Stimulated activated CD4-positive, alpha-beta T cell treated with anti-CD3 and anti-CD28 coated beads, Interleukin-4, amount 100 ng/mL, for 48 hours (primary cell): ENCODE results near the gene NOTCH3.
A peak's percentile ranks its signal among the peaks of the same experiment; 100 is the strongest.

ENCODE experiments used
- DNase-seq, 2 donors: peaks; one replicate each; pipeline ENCODE4 v3.0.0-alpha.2; 2020; ENCODE audit warnings: low read depth in 2 of 2

NOTCH3 gene

DNA sequence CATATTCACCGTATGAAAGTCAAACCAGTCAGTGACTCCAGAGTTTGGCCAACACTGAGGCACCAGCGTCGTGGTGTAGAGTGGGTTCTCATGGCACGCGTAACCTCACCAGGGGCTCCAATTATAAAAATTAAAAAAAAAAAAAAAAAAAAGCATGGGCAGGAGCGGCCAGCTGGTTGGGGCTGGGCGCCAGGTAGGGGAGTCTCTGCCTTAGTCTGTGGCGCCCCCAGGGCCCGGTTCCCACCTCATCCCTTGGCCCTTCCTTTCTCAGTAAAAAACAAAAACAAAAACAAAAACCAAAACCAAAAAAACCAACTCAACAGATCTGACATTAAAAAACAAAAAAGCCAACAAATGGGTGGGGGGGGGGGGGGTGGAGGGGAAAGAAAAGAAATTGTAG is 36.1 kb upstream of the NOTCH3 start:
- DNase-seq = no peak

DNA sequence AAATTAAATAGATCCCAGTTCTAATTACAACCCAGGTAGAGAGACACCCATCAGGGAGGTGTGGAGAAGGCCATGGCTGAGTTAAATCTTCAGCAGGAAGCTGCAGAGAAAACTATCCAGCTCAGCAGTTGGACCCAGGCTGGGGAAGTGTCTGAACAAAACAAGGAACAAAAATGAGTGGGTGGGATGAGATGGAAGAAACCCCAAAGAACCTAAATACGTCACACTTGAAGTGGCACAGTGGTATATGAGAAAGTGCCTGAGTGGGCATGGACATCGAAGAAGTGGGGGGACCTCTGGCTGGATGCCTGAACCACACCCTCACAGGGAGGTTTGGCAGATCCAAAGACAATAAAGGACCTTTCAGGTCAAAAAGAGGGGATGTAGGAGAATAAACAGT is 35.0 kb upstream of the NOTCH3 start:
- no peak for DNase-seq

DNA sequence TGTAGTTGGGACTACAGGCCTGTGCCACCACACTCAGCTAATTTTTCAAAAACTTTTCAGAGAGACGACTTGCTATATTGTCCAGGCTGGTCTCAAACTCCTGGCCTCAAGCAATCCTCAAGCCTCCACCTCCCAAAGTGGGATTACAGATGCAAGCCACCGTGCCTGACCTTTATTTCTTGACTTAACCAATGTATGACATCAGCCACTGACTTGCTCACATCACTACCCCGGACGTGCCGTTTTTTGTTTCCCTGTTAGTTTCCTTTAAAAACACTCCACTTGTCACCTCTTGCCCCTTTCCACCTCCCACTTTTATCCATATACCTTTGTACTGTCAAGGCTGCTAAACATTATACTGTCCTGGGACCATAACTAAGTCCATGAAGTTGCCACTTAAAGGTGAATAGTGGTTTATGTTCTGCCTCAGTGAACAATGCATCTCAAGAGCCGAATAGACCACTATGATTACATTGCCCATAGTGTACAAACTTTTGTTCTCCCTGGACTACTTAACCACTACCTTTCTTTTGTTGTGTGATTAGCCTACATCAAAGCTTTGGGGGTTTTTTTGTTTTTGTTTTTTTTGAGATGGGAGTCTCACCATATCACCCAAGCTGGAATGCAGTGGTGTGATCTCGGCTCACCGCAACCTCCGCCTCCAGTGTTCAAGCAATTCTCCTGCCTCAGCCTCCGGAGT is 33.8 kb upstream of the NOTCH3 start:
- DNase-seq = no peak

DNA sequence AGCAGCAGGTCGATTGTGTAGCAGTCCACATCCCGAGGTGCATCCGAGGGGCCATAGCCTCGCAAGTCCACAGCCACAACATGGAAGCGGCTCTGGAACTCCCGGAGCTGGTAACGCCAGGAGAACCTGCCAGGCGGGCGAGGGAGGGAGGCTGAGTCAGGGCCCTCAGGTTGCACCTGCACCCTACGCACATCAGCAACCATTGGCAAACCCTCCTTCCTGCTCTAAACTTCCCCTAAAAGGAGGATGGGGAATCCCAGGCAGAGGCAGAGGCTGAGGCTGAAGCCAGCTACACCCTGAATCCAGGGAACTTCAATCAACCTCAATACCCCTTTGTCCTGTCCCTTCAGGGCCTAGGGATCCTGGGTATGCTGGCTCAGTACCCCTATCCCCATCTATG is 30.5 kb upstream of the NOTCH3 start:
- DNase-seq = no peak

DNA sequence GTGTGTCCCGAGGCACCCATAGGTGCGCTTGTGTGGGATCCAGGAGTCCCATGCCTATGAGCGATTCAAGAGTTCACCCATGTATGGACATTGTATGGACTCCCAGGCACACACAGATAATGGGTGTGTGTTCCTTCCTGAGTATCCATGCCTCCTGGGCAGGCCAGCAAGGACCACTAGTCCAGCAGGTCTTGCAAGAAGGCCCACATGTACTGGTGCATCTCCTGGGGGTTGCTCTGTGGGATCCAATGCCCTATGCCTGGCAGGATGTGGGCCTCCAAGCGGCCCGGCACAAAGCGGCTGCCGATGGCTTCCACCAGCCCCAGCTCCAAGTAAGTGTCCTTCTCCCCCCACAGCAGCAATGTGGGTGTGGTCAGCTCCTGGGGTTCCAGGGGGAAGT is 26.5 kb upstream of the NOTCH3 start:
- no peak for DNase-seq

DNA sequence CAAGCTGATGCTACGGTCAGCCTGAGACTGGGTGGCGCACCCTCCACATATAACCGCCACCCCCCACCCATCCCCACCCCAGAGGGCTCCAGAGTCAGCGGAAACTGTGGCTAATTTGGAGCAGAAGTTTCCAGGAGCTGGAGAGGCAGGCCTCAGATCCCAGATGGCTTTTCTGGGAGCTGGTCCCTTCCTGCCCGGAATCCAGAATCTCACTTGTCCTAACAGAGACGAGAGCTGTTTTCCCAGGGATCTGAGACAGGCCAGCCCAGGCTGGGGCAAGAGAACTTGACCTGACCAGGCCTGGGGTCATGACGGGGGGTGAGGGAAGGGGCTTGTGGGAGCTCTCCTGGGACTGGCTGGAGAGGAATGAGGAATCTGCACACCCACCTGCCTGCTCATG is 25.0 kb upstream of the NOTCH3 start:
- DNase-seq = no peak

DNA sequence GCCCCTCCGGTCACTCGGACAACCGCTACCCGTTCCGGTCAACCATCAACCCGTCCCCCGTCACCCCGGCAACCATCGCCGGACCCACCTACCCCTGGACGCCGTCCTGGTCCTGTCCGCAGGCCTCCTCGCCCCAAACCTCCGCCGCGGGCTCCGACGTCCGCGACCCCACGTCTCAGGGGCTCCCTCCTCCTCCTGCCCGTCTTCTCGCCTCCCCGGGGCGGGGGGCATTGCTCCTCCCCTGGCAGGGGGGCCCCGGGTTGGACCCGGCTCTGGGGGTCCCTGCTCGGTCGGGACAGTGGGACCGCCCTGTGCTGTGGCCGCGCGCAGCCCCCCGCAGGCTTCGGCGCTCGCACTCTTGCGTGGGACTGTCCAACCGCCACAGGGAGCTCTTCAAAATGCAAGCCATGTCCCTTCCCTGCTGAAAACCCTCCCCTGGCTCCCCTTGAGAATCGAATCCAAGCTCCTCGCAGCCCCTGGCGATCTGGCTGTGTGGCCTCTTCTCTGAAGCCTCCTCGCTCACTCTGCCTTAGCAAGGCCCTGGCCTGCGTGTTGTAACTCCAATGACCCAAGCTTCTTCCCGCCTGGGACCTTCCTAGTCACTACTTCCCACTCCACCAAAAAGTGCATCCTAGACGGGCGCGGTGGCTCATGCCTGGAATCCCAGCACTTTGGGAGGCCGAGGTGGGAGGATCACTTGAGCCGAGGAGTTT is 23.0 kb upstream of the NOTCH3 start:
- no peak for DNase-seq

DNA sequence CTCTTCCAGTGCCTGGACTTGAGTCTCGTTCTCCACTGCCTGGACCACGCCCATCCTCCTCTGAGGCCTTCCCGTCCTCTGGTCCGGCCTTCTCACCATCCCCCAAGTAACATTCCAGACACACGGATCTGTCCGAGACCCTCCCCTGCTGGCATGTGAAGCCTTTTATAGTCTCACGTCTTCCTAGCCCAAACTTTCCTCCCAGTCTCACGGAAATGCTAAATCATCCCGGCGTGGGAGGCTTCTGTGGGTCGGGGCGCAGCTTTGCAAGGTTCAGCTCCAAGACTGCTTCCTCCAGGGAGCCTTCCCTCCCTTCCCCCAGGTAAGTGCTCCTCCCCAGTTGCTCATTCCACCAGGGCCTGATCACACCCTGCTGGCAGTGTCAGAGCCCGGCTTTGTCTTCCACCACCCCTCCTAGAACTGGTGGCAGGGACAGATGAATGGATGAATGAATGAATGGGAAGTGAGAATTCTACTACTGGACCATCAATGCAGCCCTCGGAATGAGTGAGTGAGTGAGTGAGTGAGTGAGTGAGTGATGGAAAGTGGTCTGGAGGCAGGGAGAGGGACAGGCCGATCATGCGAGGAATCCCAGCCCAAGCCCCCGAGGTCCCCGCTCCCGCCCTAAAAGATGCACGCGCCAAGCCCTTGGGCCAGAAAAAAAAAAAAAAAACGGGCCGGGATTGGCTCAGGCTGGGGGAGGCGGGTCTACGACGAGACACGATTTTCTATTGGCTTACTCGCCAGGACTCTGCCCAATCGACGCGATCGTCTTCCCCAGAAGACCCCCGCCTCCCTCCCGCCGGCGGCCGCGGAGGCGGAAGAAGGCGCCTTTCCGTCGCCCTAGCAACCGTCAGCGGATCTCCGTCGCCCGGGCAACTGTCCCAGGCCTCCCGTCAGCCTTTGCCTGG is 22.2 kb upstream of the NOTCH3 start:
- DNase-seq = peak; percentile 60 to 75

DNA sequence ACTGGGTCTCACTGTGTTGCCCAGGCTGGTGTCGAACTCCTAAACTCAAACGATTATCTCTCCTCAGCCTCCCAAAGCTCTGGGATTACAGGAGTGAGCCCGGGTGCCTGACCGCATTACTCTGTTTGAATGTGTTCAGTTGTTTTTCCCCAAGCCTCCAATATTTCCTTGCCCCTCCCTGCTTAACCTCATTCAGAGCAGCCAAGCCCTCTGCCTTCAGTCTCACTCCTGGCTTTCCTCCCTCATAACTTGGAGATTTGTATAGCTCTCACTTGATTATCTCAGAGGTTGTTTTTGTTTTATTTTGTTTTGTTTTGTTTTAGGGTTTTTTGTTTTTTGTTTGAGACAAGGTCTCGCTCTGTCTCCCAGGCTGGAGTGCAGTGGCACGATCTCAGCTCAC is 20.0 kb upstream of the NOTCH3 start:
- no peak for DNase-seq

DNA sequence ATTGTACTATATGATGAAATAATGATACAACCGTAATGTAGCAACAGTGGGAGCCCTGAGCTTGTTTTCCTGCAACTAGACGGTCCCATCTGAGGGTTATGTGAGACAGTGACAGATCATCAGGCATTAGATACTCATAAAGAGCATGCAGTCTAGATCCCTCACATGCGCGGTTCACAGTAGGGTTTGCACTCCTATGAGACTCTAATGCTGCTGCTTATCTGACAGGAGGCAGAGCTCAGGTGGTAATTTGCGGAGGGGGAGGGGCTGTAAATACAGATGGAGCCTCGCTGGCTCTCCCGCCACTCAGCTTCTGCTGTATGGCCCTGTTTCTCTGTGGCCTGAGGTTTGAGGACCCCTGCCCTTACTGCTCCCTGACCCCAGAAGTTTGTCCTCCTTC is 17.7 kb upstream of the NOTCH3 start:
- DNase-seq = no peak

DNA sequence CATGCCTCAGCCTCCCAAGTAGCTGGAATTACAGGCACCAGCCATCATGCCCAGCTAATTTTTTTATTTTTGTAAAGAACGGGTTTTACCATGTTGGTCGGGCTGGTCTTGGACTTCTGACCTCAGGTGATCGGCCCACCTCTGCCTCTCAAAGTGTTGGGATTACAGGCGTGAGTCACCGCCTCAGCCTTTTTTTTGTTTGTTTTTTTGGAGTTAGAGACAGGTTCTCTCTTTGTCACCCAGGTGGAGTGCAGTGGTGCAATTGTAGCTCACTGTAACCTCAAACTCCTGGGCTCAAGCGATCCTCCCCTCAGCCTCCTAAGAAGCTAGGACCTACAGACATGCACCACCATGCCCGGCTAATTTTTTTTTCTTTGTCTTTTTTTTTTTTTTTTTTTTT is 15.6 kb upstream of the NOTCH3 start:
- DNase-seq = no peak

DNA sequence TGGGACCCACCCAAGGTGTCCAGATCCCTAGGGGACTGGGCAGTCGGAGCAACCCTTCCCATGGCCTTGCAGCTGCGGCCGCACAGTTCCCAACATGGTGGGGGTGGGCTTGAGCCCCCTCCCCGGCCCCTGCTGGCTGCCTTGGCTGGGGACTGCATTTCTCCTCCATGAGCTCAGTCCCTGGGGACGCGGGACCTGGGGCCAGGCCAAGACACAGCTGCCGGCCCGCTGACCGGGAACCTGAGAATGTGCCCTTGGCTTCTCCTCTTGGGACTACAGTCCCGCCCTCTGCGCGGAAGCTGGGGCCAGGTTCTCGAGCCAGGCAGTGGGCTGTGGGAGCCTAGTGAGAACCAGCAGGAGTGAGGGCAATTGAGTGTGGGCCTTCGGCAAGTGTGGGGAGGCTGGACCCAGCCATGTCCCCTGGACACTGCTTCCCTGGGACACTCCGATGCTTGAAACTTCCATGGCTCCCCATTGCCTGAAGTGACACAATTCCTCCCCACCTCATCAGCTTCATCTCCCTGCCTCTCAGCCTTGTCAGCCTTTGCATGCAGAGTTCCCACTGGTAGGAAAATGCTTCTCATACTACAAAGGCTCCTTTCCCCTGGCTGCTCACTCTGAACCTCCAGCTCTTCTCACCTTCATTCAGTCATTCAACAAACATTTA is 13.1 kb upstream of the NOTCH3 start:
- DNase-seq = no peak

DNA sequence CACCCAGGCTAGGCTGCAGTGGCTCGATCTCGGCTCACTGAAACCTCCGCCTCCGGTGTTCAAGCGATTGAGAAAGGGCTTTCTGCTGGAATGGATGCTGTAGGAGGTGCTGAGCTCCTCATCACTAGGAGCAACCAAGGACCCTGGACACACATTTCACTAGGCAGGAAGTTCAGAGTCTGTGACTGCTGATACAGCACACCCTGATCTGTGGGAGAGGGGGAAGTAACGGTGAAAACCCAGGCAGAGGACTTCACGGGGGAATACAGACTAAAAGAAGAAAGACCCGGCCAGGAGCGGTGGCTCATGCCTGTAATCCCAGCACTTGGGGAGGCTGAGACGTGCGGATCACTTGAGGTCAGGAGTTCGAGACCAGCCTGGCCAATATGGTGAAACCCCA is 11.9 kb upstream of the NOTCH3 start:
- DNase-seq = no peak

DNA sequence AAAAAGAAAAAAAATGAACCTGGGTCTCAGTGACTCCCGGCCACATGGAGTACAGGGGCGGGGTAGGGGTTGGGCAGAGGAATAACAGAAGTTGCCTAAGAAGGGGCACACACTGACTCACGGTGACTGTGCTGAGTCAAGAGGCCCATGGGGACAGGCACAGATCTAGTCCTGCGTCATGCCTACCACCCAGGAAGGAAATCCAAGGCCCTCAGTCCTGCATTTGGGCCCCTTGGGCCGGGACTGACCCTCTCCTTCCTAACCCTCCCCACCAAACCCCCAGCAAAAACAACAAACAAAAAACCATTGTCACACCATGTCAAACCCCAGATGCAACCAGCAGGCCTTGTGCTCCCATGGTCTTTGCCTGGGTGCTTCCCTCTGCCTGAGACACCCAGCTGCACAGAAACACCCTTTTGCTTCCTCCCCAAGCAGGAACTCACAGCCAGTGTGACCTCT is 9.6 kb upstream of the NOTCH3 start:
- no peak for DNase-seq

DNA sequence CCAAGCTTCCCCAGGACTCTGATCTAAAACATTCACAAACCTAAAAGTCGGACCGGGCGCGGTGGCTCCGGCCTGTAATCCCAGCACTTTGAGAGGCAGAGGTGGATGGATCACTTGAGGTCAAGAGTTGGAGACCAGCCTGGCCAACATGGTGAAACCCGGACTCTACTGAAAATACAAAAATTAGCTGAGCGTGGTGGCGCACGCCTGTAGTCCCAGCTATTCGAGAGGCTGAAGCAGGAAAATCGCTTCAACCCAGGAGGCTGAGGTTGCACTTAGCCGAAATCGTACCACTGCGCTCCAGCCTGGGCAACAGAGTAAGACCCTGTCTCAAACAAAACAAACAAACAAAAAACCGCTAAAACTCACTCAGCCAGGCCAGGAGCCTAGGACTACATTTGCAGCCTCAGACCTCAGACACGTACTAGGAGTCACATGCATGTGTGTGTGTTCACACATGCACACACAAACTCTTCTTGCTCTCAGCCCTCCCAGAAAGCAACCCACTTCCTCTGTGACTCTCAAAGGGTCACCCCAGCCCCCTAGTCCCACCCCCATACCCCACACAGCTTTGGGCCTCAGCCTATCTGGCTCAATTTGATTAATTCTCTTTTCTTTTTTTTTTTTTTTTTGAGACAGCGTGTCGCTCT is 704 bp upstream of the NOTCH3 start:
- DNase-seq = no peak

DNA sequence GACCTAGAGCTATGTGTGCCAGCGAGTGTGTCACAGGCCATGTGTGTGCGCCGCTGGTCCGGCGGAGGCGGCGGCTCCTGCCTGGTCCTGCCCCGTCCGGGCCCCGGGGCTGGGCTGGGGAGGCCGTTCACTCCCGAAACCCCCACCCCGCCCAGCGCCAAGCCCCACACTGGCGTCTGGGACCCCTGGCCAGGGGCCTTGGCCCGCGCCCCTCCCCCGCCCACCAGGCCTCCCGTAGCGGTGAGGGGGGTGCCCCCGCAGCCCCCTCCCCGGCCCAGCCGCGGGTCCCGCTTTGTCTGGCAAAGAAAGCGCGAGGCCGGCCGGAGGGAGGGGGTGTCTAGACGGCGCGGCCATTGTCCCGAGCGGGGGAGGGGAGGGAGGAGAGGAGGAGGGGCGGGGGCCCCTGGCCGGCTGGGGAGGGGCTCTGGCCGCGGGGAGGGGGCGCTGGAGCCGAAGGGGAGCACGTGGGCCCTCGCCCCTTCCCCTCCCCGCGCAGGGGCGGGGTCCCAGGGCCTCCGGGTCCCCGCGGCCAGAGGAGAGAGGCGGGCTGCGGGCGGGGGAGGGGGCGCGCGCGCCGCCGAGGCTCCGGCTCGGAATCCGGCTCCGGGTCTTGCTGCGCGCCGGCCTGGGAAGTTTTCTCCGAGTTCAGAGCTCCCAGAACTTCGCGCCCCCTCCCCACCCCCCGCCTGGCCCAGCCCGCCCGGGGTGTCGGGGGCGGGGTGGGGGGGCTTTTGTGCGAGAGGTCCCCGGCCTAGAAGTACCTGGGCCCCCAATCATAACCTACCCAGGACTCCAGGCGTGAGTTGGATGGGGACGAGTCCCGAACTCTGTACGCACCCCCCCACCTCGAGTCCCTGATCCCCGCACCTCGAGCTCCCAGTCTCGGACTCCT is 888 bp downstream of the NOTCH3 start:
- DNase-seq = no peak

DNA sequence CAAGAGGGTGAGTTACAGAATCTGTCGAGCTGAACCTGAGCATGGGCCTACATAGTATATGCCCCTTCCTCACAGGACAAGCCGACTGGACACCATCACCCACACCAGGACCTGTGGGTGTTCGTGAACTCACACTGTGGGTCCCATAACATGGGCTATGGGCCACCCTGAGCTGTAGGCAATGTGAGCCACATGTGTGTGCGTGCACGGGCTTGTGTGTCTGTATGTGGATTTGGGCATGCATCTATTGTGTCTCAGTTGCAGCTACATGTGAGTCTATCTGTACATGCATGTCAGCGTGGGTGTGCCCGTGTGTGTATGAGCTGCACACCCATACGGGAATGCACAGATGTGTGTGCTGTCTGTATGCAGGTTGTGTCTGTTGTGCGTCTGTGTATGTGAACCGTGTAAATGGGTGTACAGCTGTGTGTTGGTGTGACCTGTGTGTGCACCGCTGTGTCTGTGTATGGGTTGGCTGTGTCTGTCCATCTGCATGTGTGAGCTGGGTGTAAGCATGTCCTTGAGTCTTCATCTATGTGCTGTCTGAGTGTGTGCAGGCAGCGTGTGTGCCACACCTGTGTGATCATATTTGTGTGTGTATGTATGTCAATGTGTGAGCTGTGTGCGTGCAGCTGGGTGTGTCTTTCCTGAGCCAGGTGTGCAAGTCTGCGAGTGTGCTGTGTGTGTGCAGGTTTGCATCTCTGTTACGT is 1.7 kb downstream of the NOTCH3 start:
- no peak for DNase-seq

DNA sequence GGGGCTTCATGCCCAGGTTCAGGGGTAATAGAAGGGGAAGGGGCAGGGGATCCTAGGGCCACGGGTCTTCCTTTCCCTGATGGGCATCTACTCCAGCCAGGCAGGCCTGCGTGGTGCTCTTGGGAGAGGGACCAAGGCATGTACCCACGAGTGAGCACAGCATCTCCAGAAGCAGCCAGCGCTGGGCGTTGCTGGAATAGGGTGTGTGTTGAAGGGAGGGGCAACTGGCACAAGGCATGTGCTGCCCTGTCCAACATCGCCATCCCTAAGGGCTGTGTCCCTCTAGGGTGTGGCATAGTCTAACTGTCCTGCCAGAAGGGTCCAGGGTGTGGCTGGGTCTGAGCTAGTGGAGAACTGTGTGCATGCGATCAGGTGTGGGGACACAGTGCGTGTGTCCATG is 2.9 kb downstream of the NOTCH3 start:
- DNase-seq = no peak

DNA sequence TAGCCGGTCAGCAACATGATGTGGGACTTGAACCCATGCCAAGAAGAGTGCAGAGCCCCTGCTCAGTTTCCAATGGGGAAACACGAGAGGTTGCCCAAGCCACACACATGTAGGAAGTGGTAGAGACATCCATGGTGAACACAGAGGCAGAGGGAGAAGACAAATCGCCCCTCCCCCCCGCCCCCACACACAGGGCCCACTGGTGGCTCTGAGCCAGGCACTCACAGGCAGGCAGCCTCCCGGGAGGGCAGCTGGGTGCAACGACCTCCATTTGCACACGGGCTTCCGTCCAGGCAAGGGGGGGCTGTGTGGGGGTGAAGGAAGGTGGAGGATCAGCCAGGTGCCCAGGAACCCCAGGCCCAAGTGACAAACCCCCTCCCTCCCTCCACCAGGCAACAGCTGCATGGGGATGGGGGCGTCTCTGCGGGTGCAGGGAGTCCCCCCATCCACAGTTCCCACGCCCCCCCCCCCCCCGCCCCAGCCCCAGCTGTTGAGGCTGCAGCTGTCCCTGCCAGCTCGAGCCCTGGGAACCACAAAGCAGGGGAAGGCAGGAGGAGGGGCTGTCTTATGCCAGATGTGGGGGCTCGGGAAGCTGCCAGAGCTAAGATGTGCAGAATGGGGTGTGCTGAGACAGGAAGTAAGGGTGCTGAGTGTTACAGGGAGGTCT is 3.4 kb downstream of the NOTCH3 start:
- no peak for DNase-seq
